ENCODE data around the gene KSR1. TPM values are rescaled to one million over a fixed set of nuclear protein-coding genes. Genes with fewer than 3 reads are reported as not detected.

KSR1 gene
- total RNA-seq, 2 donors from 2014 or later = 15.5 to 23.8 TPM

DNA sequence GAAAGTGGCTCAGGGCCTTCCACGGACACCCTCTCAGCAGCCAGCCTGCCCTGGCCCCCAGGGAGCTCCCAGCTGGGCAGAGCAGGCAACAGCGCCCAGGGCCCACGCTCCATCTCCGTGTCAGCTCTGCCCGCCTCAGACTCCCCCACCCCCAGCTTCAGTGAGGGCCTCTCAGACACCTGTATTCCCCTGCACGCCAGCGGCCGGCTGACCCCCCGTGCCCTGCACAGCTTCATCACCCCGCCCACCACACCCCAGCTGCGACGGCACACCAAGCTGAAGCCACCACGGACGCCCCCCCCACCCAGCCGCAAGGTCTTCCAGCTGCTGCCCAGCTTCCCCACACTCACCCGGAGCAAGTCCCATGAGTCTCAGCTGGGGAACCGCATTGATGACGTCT is 126.4 kb downstream of the KSR1 start:
- DNase-seq = no peak
- ATAC-seq = no peak
- intact Hi-C loops (cut with DNase I) = no loop called here

DNA sequence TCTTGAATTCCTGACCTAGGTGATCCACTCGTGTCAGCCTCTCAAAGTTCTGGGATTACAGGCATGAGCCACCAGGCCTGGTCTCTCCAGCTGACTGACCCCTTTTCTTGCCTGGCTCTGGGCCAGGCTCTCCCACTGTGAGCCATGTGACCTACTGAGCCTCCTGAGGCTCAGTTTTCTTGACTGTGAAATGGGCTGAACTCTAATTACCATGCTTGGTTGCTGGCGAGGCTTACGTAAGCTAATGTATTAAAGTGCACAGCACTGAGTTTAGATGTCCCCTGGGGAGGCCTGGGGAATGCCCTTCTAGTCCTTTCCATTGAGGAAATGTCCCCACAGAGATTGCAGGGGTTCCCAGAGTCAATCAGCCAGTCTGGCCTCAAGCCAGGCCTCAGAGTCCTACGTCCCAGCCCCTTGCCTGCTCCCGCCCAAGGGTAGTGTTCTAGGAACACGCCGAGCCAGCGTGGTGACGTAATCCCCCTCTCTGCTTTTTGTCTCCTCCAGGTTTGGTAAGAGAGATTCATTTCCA is 129.0 kb downstream of the KSR1 start:
- intact Hi-C loops (cut with DNase I) = no loop called here
- DNase-seq (no peak), ATAC-seq (no peak)

DNA sequence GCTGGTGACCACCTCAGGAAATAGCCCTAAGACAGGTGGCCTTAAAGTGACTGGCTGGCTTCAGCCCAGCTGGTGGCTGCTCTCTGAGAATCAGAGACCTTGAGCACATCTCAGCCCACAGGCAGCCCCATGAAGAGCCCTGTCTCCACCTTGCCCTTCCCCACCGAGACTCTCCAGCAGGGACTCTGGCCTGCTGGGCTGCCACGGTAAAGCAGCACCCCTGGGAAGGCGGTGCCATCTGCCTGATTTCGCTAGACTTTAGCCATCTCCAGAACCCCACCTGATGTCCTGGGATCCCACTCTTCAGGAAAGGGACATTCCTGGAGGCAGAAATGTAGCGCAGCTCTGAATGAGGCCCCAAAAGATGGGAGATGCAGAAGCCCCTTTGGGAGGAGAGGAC is 129.5 kb downstream of the KSR1 start:
- no peak for DNase-seq
- no peak for ATAC-seq
- intact Hi-C loops (cut with DNase I) = no loop called here

DNA sequence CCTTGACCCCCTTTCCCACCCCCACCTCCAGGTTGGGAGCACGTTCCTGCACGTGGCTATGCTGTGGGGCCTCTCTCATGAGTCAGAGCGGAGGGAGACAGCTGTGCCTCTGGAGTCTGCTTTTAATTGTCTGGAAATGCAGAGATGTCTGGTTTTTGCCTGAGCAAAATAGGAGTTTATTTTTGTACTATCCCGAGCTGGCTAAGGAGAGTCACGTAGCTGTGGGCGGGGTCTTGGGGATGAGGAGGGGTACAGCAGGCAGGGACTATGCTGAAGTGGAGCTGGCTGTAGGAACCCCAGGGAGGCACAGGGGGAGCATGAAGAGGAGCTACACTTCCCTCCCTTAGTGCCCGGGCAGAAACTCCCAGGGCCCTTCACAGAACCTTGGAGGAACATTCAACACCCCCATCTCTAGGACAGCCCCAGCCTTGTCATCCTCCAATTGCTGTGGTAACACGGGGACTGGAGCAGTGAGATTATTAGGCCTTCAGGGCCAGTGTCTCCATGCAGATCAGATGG is 130.0 kb downstream of the KSR1 start:
- intact Hi-C loops (cut with DNase I) = no loop called here
- DNase-seq = no peak
- ATAC-seq = peak in 1 of 2 donors; percentile 31

DNA sequence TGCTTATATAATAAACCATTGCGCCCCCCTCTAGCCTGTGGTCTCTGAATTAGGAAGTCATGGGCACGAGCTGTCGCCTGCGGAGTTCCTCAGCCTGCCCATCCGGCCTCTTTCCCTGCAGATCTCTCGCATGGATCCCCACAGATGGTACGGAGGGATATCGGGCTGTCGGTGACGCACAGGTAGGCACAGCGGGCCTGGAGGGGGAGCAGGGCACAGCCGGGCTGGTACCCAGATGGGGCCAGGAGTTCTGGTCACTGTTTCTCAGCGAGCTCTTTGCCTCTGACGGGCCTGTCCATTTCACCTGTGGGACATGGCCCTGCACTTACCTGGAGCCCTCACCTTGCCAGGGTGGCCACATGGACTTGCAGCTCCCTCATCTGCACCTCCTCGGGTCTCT is 132.1 kb downstream of the KSR1 start:
- ATAC-seq = no peak
- intact Hi-C loops (cut with DNase I) = no loop called here
- no peak for DNase-seq

DNA sequence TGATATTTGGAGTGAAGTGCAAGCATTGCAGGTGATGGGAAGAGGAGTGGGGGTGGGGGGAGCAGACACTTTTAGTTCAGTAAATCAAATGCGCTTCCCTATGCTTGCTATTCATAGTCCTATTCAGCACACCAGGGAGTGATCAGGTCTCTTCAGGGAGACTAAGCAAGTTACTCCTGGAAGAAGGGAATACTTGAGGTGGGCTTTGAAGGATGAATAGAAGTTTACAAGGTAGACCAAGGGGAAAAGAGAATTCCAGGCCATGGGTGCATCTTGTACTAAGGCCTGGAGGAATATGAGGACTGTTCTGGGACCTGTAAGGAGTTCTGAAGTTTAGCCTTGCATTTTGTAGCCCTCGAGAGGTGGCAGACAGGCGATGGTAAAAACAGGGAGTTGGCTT is 134.6 kb downstream of the KSR1 start:
- DNase-seq (no peak), ATAC-seq (no peak)
- intact Hi-C loops (cut with DNase I) = loop anchor here in 1 of 2 donors (10.0 kb wide), 1 partner anchor 96 kb away; no protein-coding TSS in a partner anchor

DNA sequence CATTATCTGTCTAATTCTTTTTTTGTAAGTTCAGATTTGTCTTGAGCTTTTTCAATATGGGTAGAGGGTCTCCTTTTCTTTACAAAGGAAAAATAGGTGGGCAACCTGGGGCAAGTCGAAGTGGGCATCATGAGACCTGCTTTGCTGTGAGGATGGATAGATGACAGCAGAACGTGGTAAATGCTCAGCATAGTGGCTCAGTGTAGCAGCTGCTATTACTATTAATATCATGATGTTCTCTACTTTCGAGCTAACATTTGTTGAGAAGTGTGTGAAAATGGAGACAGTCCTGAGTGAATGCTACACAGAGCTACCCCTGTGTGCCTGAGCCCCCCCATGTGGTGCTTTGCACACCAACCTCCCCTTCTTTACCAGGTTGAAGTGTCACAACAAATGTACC is 135.7 kb downstream of the KSR1 start:
- DNase-seq (no peak), ATAC-seq (no peak)
- intact Hi-C loops (cut with DNase I) = loop anchor here in 1 of 2 donors (10.0 kb wide), 1 partner anchor 97 kb away; no protein-coding TSS in a partner anchor

DNA sequence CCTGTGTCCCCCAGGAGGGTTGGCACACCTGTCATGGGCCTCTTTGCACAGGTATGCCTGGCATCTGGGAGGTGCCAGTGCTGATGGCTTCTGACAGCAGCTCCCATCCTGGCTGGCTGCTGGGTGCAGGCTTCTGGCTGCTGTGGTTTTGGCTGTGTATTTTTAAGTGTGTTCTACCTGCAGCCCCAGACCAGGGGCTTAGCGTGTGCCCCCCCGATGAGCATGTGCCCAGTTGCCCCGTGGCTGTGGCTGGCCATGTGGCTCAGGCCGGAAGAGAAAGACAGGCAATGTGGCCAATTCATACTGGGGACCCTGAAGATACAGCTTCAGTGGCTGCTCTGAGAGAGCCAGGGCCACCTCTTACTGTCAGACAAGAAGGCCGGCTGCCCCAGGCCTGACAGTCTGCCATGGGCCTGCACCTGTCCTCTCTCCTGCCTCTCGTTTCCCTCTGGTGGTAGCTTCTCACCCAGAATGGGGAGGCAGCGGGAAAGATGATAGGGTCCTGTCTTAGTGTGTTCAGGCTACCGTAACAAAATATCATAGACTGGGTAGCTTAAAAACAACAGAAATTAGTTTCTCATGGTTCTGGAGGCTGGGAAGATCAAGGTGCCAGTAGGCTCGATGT is 137.1 kb downstream of the KSR1 start:
- no peak for ATAC-seq
- DNase-seq = no peak

DNA sequence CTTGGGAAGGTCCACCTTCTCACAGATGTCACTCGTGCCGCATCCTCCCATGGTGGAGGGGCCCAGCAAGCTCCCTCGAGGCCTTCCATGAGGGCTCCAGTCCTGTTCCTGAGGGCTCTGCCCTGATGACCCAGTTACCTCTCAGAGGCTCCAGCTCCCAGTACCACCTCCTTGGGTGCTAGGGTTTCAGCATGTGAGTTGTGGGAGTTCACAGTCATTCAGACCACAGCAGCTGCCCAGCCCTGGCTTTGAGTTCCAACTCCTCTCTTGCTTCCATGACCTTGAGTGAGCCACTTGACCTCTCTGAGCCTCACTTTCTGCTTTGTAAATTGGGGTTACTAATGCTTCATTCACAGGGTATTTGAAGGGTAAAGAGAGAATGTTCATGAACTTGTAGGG is 137.6 kb downstream of the KSR1 start:
- intact Hi-C loops (cut with DNase I) = loop anchor here in 1 of 2 donors (10.0 kb wide), 1 partner anchor 99 kb away; no protein-coding TSS in a partner anchor
- ATAC-seq = no peak

More for the DNA sequence above, 137.1 kb downstream of the KSR1 start:
- intact Hi-C loops (cut with DNase I) = loop anchor here in 1 of 2 donors (10.0 kb wide), 1 partner anchor 99 kb away; no protein-coding TSS in a partner anchor

DNA sequence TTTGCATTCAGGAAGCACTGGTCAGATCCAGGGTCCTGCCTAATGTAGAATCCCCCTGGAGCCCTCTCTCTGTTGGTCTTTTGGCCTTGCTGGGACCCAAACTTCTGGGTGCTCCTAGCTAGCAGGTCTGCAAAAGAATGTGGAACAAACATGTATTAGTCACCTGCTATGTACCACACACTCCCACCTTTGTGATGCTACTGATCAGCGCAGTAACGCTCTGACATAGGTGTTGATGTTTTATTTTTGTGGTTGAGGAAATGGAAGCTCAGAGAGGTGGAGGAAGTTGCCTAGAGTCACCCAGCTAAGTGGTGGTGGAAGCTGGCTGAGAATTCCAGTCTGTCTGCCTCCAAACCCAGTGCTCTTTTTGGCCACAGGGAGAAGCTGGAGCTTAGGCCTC is 139.0 kb downstream of the KSR1 start:
- no peak for ATAC-seq
- DNase-seq = no peak
- intact Hi-C loops (cut with DNase I) = loop anchor here (5.0 to 10.0 kb wide), 4 partner anchors 33 to 363 kb away; partner anchors contain the start of gene KSR1 (in 2 of the 2)

More for the DNA sequence above, 137.6 kb downstream of the KSR1 start:
- DNase-seq = no peak

DNA sequence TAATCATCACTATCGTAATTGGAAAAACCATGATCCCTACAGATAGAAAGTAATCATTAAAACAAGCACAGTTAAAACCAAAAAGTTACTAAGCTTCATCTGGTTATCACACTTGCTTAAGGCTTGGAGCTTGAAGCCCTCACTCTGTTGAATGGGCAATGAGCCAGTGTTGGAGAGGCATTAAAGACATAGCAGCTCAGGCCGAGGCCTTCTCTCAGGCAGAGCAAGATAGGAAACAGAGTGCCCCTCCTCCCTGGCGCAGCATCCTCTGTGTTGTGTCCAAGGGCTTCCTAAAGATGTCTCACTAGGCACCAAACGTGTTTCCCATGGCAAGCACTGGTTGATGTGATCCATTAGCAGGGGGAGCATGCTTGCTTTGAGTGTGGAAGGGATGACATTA is 139.8 kb downstream of the KSR1 start:
- ATAC-seq = peak in 1 of 2 donors; percentile 35
- intact Hi-C loops (cut with DNase I) = loop anchor here (5.0 to 10.0 kb wide), 4 partner anchors 34 to 364 kb away; partner anchors contain the start of gene KSR1 (in 2 of the 2)
- no peak for DNase-seq

DNA sequence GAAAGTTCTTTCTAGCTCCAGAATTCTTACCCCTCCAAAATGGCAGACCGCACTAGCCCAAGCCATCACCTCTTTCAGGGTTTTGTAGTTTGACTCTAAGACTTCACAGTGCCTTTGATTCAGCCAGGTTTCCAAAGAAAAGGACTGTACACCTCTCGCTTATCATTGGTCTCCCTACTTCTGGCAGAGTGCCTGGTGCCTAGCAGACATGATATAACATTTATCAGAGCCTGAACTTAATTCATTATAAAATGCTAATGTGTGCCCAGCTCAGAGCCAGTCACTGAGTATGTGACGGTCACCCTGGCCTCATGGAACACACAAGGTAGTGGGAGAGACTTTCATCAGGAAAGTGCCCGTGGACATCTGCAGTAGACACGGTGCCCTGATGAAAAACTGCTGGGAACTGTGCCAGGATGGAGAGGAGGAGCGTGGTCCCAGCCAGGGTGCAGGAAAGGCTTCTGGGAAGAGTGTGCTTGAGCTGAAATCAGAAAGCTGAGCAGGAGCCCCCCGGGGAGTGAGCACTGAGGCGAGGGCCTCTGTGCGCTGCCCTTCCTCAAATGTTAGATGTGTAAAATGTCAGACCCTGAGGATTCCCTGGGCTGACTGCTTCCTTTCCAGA is 140.4 kb downstream of the KSR1 start:
- intact Hi-C loops (cut with DNase I) = loop anchor here (5.0 to 10.0 kb wide), 4 partner anchors 34 to 364 kb away; partner anchors contain the start of gene KSR1 (in 2 of the 2)
- ATAC-seq (peak in 1 of 2 donors; percentile 4), DNase-seq (no peak)

DNA sequence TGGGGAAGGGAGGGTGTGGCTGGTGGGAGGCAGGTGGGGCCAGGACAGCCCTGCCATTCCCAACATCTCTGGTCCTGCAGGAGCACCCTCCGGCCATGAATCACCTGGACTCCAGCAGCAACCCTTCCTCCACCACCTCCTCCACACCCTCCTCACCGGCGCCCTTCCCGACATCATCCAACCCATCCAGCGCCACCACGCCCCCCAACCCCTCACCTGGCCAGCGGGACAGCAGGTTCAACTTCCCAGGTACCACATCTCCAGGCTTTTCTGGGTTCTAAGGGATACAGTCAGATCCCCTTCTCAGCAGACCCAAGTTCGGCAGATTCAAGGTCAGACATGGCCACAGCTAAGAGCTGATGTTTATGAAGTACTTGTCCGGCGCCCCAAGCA is 140.9 kb downstream of the KSR1 start:
- DNase-seq (no peak), ATAC-seq (no peak)
- intact Hi-C loops (cut with DNase I) = loop anchor here (5.0 to 10.0 kb wide), 4 partner anchors 35 to 365 kb away; partner anchors contain the start of gene KSR1 (in 2 of the 2)

DNA sequence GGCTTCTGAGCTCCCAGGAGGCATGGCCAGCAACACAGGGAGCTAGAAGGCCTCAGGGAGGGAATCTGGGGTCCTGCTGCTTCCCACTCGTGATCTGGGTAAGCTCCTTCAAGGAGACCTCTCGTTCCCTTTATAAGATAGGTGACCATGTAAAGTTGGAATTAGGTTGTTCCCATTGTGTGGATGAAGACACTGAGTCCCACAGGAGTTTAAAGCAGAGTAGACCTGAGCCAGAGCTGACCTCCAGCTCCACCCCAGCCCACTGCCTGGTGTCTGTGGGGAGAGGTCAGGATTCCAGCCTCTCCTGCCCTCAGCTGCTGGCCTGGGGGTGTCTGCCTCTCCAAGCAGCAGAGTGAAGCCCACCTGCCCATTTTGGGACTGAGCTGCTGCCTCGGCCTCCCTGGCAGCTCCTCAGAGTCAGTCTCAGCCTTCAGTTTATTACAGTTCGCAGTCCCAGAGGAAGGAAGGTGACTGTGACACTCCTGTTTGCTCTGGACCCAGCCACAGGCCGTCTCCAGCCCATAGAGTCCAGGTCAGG is 141.6 kb downstream of the KSR1 start:
- no peak for ATAC-seq
- no peak for DNase-seq
- intact Hi-C loops (cut with DNase I) = loop anchor here (5.0 to 10.0 kb wide), 4 partner anchors 36 to 366 kb away; partner anchors contain the start of gene KSR1 (in 2 of the 2)

DNA sequence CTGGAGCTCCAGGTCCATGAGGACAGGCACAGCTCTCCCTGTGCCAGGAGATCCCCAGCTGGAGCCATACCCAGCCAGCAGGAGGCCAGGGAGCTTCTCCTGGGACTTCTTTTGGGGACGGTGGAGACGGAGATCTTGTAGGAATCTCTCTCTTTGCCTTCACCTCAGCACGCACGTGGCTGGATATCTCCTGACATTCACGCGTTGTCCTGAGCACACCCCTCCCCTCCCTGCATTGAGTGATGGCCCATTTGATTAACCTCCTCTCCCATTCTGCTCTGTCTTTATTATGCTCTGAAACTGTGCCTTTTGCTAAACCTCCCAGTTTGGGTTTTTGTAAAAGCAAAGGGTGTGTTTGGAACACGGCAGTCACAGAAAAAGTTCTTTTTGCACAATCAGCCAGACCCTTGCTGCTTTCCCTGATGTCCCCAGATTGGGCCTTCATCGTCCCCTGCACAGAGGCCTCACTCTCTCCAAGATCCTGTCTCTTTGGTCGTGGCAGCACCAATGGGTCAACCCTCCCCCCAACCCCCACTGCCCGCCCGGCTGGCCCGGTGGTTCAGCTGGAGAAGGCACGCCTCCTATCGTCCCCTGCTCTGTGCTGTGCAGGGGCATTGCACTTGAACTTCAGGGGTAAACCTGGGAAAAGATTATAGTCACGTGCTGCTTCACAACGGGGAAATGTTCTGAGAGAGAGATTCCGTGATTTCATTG is 142.2 kb downstream of the KSR1 start:
- ATAC-seq = no peak
- DNase-seq = no peak
- intact Hi-C loops (cut with DNase I) = loop anchor here (5.0 to 10.0 kb wide), 4 partner anchors 36 to 366 kb away; partner anchors contain the start of gene KSR1 (in 2 of the 2)

DNA sequence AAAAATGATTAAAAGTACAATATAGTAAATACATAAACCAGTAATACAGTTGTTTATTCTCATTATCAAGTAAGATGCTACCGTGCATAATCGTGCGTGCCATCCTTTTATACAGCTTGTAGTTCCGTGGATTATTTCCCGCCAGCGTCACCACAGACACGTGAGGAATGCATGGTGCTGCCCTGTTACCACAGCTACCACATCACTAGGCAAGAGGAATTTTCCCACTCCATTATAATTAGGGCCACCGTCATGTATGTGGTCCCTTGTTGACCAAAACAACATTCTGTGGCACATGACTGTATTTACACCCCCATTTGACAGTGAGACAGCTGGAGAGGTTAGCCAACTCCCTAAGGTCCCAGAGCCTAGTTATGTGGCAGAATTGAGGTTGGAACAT is 144.2 kb downstream of the KSR1 start:
- intact Hi-C loops (cut with DNase I) = loop anchor here (1.0 to 10.0 kb wide), 8 partner anchors 108 to 358 kb away; no protein-coding TSS in a partner anchor
- no peak for ATAC-seq
- DNase-seq = no peak

DNA sequence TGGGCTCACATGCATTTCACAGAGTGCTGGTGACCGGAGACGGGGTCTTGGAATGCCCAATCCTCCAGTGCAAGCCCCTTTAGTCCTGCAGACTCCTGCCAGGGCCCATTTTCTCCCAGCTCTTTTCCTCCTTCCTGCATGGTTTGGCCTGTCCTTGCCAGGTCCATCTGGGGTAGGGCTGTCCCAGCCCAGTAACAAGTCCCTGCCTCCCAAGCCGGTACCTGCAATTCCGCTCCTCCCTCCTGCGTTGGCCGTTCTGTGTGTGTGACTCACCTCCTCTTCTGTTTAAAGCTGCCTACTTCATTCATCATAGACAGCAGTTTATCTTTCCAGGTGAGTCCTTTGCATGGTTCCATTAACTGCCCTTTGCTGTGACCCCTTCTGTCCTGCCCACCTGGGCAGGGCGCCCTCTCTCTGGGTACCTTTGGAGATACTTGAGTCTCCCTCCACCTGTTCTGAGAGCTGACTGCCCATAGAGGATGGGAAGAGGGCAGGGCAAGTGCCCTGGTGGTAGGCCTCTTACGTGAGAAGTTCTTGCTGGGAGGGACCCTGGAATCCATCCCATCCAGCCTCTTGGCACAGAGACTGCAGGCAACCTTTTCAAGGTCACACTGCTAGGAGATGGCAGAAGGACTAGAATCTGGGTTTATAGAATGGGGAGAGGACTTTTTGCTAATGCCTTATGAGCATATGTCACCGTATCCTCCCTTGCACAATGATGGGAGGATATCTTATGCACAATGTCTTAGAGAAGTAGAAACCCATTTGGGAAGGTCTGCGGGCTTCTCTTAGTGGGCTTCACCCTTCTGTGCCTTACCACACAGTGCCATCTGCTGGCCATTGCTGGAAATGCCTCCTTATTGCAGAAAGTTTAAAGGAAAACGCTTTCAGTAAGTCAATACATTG is 145.1 kb downstream of the KSR1 start:
- intact Hi-C loops (cut with DNase I) = loop anchor here (2.0 to 10.0 kb wide), 7 partner anchors 109 to 359 kb away; no protein-coding TSS in a partner anchor
- DNase-seq (peak; percentile 83), ATAC-seq (peak; percentile 55 to 59)

DNA sequence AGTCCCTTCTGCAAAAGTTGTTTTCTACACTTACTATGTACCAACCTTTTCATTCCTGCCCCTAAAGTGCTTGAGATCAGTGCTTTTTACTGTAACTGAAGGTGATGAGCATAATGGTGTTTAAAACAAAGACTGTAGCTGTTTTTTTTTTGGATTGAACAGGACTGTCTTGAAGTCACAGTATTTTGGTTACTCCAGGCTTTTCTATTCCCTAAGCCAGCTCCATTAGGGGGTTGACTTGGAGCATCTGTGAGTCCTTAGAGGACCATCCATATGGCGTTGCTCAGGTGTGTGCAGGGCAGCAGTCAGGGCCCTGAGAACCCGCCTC is 145.7 kb downstream of the KSR1 start:
- ATAC-seq = no peak
- intact Hi-C loops (cut with DNase I) = loop anchor here (2.0 to 10.0 kb wide), 8 partner anchors 110 to 365 kb away; no protein-coding TSS in a partner anchor
- DNase-seq = no peak

Measured in left cardiac atrium (tissue), 4 donors.